GM20000 (cell line): Measurements from ENCODE around the gene TBC1D21.

Experiments
- DNase-seq: peaks from one replicate; pipeline ENCODE4 v3.0.0; 2012; ENCODE audit warnings: low spot score
- CTCF ChIP-seq: IDR thresholded peaks from 2 replicates; pipeline ENCODE4 v1.5.1; 2012; ENCODE audit warnings: mild to moderate bottlenecking, control low read depth; ENCODE audit errors: extremely low read depth, missing control alignments

Gene TBC1D21

DNA sequence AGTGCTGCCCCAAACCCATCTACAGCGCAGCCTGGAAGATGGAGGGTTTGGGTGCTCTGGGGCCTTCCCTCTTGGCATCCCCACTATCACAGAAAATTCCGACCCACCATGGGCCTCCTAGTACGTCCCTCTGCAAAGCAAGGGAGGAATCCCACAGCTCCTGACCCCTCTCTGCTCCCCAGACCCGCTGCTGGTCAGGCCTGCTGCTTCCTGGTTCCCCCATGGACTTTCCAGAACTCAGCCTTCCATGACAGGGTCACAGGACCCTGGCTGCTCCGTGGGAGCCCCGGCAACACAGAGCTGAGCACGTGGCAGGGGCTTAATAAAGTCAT lies 49.8 kb downstream of the TBC1D21 start:
- DNase-seq, result no peak
- TF ChIP-seq CTCF, result no peak

GRCh38 chr15:73923488-73924164 lies 50.3 kb downstream of the TBC1D21 start:
- no peak for DNase-seq
- TF ChIP-seq CTCF, result no peak

DNA sequence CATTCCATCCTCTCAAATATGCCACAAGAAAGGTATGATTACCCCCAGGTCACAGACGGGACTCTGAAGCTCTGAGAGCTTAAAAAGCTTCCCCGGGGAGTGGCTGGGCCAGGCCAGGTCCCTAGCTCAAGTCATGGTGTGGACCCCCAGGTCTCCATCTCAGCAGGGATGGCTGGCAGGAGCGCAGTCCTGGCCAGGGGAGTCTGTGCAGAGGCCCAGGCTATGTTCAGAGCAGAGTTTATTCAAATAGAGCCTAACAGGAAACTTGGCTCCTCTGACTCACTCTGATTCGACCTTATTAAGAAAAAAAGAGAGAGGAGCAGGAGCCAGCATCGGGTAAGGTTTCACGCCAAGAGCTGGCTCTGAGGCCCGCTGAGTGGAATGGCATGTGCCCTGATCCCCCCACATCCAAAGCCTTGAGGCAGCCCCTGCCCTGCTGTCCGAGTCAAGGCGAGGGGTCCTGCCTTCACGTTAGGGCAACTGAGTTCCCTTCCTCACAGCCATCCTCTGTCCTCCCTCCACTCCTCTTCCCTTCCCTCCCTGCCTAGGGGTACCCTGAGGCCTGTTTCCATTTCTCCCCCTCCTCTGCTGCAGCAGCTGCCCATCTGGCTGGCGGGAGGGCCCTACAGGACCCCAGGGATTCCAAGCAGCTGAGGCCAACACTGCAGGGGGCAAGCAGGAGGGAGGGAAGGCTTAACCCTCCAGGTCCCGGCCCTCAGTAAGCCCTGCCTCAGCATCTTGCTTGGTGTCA lies 51.0 kb downstream of the TBC1D21 start:
- DNase-seq, result no peak
- no peak for TF ChIP-seq CTCF

DNA sequence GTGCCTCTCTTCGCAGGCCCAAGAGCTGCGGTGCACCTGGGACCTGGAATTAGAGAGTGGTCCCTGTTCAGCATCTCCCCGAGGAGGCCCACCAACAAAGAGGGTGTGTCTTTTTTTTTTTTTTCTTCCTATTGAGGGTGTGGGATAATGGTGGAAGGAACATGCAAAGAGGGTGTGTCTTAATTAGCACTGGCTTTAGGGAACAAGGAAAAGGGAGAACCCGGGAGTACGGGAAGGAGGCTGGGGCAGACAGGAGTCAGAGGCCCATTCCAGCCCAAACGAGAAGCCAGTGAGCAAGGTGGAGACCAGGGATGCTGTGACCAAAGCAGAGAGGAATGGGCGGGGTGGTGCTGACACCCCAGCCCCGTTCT lies 52.5 kb downstream of the TBC1D21 start:
- no peak for DNase-seq
- TF ChIP-seq CTCF, result no peak

- peak; percentile 42 for DNase-seq
Measured at GRCh38 chr15:73926219-73927002, 53.0 kb downstream of the TBC1D21 start, which contains the start of gene LOXL1. Gene LOXL1 (plus strand): TSS chr15:73926462. CDS start chr15:73926784, 322 bp downstream.

DNA sequence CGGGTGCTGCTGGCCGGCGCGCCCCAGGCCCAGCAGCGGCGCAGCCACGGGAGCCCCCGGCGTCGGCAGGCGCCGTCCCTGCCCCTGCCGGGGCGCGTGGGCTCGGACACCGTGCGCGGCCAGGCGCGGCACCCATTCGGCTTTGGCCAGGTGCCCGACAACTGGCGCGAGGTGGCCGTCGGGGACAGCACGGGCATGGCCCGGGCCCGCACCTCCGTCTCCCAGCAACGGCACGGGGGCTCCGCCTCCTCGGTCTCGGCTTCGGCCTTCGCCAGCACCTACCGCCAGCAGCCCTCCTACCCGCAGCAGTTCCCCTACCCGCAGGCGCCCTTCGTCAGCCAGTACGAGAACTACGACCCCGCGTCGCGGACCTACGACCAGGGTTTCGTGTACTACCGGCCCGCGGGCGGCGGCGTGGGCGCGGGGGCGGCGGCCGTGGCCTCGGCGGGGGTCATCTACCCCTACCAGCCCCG lies 53.7 kb downstream of the TBC1D21 start:
- DNase-seq, result peak; percentile 64
- no peak for TF ChIP-seq CTCF

More at GRCh38 chr15:73926219-73927002, 53.0 kb downstream of the TBC1D21 start, which contains the start of gene LOXL1:
- no peak for TF ChIP-seq CTCF
